ENCODE results near the gene EPHB1. TPM values are rescaled to one million over a fixed set of nuclear protein-coding genes. Genes with fewer than 3 reads are reported as not detected.

Gene EPHB1
- total and polyA plus RNA-seq, 2 donors (not counting 3 experiments of a cell fraction or from before 2014, with no cell fraction given) = 1.3 to 5.2 TPM

DNA sequence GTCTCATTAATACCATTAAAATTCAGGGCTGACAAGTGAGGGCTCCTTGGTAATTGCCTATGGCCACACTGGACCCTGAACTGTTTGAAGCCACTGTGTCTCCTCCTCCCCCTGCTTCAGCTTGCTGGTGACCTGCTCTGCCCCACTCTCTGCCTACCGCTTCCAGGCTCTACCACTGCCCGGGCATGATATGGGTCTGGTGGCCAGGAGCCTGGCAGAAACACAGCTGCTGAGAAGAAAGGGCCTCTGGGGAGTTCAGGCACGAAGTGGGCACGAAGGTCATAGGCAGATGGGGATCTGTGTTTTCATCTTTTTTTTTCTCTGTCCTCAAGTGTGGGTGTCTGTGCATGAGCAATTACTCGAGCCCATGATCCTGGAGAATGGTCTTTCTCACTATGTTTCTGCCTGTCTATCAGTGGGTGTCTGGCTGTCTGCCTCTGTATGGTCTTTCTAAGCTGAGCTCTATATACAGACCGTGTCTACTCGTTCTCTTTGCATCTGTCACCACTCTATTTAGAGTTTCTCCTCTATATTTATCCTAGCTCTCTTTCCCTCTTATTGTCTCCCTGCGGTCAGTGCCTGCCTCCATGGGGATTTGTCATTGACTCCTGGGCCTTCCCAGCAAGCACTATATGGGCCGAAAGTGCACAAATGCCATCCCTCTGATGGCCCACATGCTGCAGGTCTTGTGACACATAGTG is 42.1 kb upstream of the EPHB1 start:
- POLR2A ChIA-PET = no interaction called here

More for the DNA sequence above, 42.1 kb upstream of the EPHB1 start:
- no peaks in the 10 kb centered on the region for H3K9me1 ChIP-seq (replicated peaks; ENCODE audit: control insufficient read depth, extremely low read depth, insufficient read depth, low read length)
- H3K79me2 ChIP-seq (ENCODE audit: control insufficient read depth, insufficient read depth, low read length) = no peaks in the 10 kb centered on the region
- H3K27ac ChIP-seq (ENCODE audit: insufficient read depth, low read depth, low read length) = no peak overlapping the region
- TF ChIP-seq POLR2A (IDR thresholded peaks at IDR 0.05; ENCODE audit: low read depth, low read length) (no peak), POLR2AphosphoS5 (IDR thresholded peaks at IDR 0.05; ENCODE audit: insufficient read depth, low read depth, low read length) (no peak), GATA2 (IDR thresholded peaks at IDR 0.05; ENCODE audit: insufficient read depth, insufficient read length, low read depth, low read length) (no peak), EZH2 (IDR thresholded peaks at IDR 0.05; ENCODE audit: borderline replicate concordance, low read depth, low read length, severe bottlenecking) (no peak), FOS (IDR thresholded peaks at IDR 0.05; ENCODE audit: borderline replicate concordance, insufficient read depth, low read length) (no peak), MYC (IDR thresholded peaks at IDR 0.05; ENCODE audit: low read depth, low read length) (no peak), JUN (IDR thresholded peaks at IDR 0.05; ENCODE audit: borderline replicate concordance, insufficient read depth, insufficient read length, low read depth) (no peak)
- TF ChIP-seq, protein P1, sequence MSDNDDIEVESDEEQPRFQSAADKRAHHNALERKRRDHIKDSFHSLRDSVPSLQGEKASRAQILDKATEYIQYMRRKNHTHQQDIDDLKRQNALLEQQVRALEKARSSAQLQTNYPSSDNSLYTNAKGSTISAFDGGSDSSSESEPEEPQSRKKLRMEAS (IDR thresholded peaks at IDR 0.05; ENCODE audit: insufficient read depth, insufficient read length) = no peak
- TF ChIP-seq, protein P2, sequence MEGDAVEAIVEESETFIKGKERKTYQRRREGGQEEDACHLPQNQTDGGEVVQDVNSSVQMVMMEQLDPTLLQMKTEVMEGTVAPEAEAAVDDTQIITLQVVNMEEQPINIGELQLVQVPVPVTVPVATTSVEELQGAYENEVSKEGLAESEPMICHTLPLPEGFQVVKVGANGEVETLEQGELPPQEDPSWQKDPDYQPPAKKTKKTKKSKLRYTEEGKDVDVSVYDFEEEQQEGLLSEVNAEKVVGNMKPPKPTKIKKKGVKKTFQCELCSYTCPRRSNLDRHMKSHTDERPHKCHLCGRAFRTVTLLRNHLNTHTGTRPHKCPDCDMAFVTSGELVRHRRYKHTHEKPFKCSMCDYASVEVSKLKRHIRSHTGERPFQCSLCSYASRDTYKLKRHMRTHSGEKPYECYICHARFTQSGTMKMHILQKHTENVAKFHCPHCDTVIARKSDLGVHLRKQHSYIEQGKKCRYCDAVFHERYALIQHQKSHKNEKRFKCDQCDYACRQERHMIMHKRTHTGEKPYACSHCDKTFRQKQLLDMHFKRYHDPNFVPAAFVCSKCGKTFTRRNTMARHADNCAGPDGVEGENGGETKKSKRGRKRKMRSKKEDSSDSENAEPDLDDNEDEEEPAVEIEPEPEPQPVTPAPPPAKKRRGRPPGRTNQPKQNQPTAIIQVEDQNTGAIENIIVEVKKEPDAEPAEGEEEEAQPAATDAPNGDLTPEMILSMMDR (IDR thresholded peaks at IDR 0.05; ENCODE audit: extremely low read depth in 1 of 2, insufficient read depth in 1 of 2, low read depth in 1 of 2, low read length in 2 of 2) = no peak
- no peak for DNase-seq (ENCODE audit: low read depth, low spot score)
- H3K4me2 ChIP-seq (ENCODE audit: insufficient read depth, low read length) = no peak overlapping the region
- no peak for FAIRE-seq
- H3K9me3 ChIP-seq (replicated peaks; ENCODE audit: control insufficient read depth, insufficient read depth, low read length) = no peaks in the 10 kb centered on the region
- no peak overlapping the region for H2AFZ ChIP-seq (ENCODE audit: low read depth, low read length)
- no peak overlapping the region for H3K9ac ChIP-seq (replicated peaks; ENCODE audit: extremely low read depth, insufficient read depth, low read length)
- dilution Hi-C loops (cut with MboI; ENCODE audit: extremely low pct_ligation_motif_present, low sequenced_read_pairs) (no loop called here), intact Hi-C loops (cut with micrococcal nuclease) (no loop called here)
- CTCF ChIA-PET = interaction anchor here (1.6 to 5.4 kb wide), 2 partner anchors 21 to 151 kb away, joined by 3 to 102 read pairs; no protein-coding TSS in a partner anchor
- H3K4me3 ChIP-seq (replicated peaks in 1 of 3; ENCODE audit: insufficient read depth in 1 of 3, low read depth in 1 of 3, low read length in 3 of 3) = no peak overlapping the region
- H3K4me1 ChIP-seq (ENCODE audit: control insufficient read depth, extremely low read depth, insufficient read depth, low read length) = no peaks in the 10 kb centered on the region
- H3K27me3 ChIP-seq (ENCODE audit: control insufficient read depth in 2 of 2, insufficient read depth in 2 of 2, low read length in 2 of 2) = no peaks in the 10 kb centered on the region
- no peaks in the 10 kb centered on the region for H3K36me3 ChIP-seq (ENCODE audit: control insufficient read depth in 2 of 2, extremely low read depth in 1 of 2, insufficient read depth in 2 of 2, low read length in 2 of 2)
- no peaks in the 10 kb centered on the region for H4K20me1 ChIP-seq (replicated peaks; ENCODE audit: control insufficient read depth, extremely low read depth, insufficient read depth, low read length)
- no TSS peak for BruUV-seq (replicated peaks)
